ENCODE data around the gene NSRP1.
"Not testable (repeated sequence)": the region's sequence is repeated elsewhere in the genome, so short reads cannot be mapped to it uniquely, and the experiment has no call there.

NSRP1 gene

DNA sequence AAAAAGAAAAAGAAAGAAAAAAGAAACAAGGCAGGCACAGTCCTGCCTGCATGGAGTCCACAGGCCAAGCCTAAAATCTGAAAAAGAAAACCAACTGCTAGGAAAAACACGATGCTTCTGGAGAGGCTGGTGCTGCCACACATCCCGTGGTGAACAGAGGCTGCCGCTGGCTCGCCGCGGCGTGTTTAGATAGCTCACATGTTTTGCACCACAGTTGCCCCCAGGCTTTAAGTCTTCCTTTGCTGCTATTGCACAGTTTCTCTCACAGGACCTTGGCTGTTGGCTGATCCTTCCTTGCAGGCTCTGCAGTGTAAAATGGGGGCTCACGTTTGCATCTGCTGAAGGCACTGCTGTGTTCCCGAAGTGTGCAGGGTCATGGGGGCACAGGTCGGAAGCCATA is 110.3 kb downstream of the NSRP1 start:
- no peak for FAIRE-seq
- TF ChIP-seq, protein P1, sequence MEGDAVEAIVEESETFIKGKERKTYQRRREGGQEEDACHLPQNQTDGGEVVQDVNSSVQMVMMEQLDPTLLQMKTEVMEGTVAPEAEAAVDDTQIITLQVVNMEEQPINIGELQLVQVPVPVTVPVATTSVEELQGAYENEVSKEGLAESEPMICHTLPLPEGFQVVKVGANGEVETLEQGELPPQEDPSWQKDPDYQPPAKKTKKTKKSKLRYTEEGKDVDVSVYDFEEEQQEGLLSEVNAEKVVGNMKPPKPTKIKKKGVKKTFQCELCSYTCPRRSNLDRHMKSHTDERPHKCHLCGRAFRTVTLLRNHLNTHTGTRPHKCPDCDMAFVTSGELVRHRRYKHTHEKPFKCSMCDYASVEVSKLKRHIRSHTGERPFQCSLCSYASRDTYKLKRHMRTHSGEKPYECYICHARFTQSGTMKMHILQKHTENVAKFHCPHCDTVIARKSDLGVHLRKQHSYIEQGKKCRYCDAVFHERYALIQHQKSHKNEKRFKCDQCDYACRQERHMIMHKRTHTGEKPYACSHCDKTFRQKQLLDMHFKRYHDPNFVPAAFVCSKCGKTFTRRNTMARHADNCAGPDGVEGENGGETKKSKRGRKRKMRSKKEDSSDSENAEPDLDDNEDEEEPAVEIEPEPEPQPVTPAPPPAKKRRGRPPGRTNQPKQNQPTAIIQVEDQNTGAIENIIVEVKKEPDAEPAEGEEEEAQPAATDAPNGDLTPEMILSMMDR (IDR thresholded peaks at IDR 0.05; ENCODE audit: insufficient read depth, missing control alignments), result no peak
- DNase-seq (ENCODE audit: insufficient read length, low spot score), result no peak

DNA sequence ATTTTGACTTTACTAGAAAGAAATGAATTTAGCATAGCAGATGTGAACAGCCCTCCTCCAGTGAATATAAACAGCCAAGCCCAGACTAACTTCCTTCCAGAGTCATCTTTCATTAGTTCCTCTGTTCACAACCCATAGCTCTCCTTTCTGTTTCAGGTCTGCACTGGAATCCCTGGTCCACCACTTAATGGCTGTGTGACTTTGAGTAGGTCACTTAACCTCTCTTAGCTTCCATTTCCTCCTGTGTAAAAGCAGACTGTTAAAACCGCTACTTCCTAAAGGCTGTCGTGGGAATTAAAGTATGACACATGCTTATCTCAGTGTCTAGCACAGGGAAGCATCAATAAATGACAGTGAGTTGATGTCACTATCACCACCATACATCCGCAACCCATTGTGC is 111.4 kb downstream of the NSRP1 start:
- FAIRE-seq, result no peak
- TF ChIP-seq, protein P1 (IDR thresholded peaks at IDR 0.05; ENCODE audit: insufficient read depth, missing control alignments), result no peak
- no peak for DNase-seq (ENCODE audit: insufficient read length, low spot score)

DNA sequence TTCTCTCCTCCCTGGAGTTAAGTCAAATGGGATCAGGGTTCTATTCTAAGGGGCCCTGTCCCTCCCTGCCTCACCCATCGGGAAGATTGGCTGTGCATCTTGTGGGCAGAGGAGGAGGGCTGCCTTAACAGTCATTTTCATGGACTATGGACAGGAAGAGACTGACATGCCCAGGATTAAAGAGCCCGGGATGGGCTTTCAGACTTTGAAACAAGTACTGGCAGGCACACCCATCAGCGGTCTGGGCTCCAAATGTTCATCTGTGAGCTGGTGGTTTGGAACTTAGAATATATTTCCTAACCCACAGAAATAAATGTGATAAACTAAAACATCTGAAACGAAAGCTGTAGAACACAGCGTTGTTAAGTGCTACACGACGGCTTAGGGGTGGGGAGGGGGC is 112.4 kb downstream of the NSRP1 start:
- no peak for DNase-seq (ENCODE audit: insufficient read length, low spot score)
- FAIRE-seq, result no peak
- TF ChIP-seq, protein P1 (IDR thresholded peaks at IDR 0.05; ENCODE audit: insufficient read depth, missing control alignments), result no peak

- FAIRE-seq; DNase-seq (ENCODE audit: insufficient read length, low spot score): not testable (repeated sequence)
Measured at GRCh38 chr17:30230009-30230408, 113.4 kb downstream of the NSRP1 start.

- no peak for FAIRE-seq
Measured at GRCh38 chr17:30230596-30231125, 114.0 kb downstream of the NSRP1 start.

GRCh38 chr17:30232015-30232823 is 115.6 kb downstream of the NSRP1 start:
- FAIRE-seq (no peak), DNase-seq (ENCODE audit: insufficient read length, low spot score) (no peak)
- TF ChIP-seq, protein P1 (IDR thresholded peaks at IDR 0.05; ENCODE audit: insufficient read depth, missing control alignments), result no peak

More at GRCh38 chr17:30230596-30231125, 114.0 kb downstream of the NSRP1 start:
- TF ChIP-seq, protein P1 (IDR thresholded peaks at IDR 0.05; ENCODE audit: insufficient read depth, missing control alignments), result no peak
- no peak for DNase-seq (ENCODE audit: insufficient read length, low spot score)

GRCh38 chr17:30232824-30233427 is 116.3 kb downstream of the NSRP1 start:
- TF ChIP-seq, protein P1 (IDR thresholded peaks at IDR 0.05; ENCODE audit: insufficient read depth, missing control alignments), result no peak
- DNase-seq (ENCODE audit: insufficient read length, low spot score), result no peak
- FAIRE-seq, result no peak
